Right renal cortex interstitium (tissue), 3 donors: ENCODE data around the gene EDIL3. TPM values are rescaled to one million over a fixed set of nuclear protein-coding genes. Genes with fewer than 3 reads are reported as not detected.

Experiments
- DNase-seq, 3 donors: peaks; one replicate each; pipeline ENCODE4 v3.0.0-alpha.2; 2013; ENCODE audit warnings: low read depth in 3 of 3, low spot score in 2 of 3
- polyA plus RNA-seq, 3 donors: library from polyadenylated mRNA; unstranded; fragments of 120-200 nt; gene quantifications; one replicate each; pipeline ENCODE4 v1.2.1, GENCODE V29; 2013; ENCODE audit not compliant: insufficient read length in 3 of 3

The EDIL3 gene
- polyA plus RNA-seq, 3 donors, result 55.1 to 62.6 (median 59.4) TPM

GRCh38 chr5:83919071-83920041 lies 465.3 kb downstream of the EDIL3 start:
- no peak for DNase-seq

- no peak for DNase-seq
These were observed 467.3 kb downstream of the EDIL3 start for GRCh38 chr5:83917261-83917908.

GRCh38 chr5:83914662-83915418 lies 469.8 kb downstream of the EDIL3 start:
- DNase-seq, result no peak

- DNase-seq, result no peak
These were observed 470.5 kb downstream of the EDIL3 start for GRCh38 chr5:83914199-83914598.

- DNase-seq, result no peak
These were observed 471.1 kb downstream of the EDIL3 start for GRCh38 chr5:83913593-83913992.

GRCh38 chr5:83911367-83911919 lies 473.2 kb downstream of the EDIL3 start:
- DNase-seq, result no peak

- no peak for DNase-seq
These were observed 484.4 kb downstream of the EDIL3 start for GRCh38 chr5:83900306-83900705.

GRCh38 chr5:83899326-83899970 lies 485.2 kb downstream of the EDIL3 start:
- no peak for DNase-seq

- no peak for DNase-seq
These were observed 488.8 kb downstream of the EDIL3 start for GRCh38 chr5:83895860-83896259.

GRCh38 chr5:83891261-83891660 lies 493.4 kb downstream of the EDIL3 start:
- no peak for DNase-seq
